HEK293 (cell line): ENCODE measurements around the gene TDRKH.

Experiments
- CTCF ChIA-PET: fragments of 350-600 bp; formaldehyde crosslinking; extraction: SDS; loops from one replicate; lab custom pipeline; 2021; ENCODE audit warnings: antibody characterized with exemption; lab: Yijun Ruan, JAX
- POLR2A ChIA-PET: fragments of 300-600 bp; formaldehyde crosslinking; extraction: SDS; loops from one replicate; lab custom pipeline; 2020; ENCODE audit warnings: antibody characterized with exemption, inconsistent platforms; lab: Yijun Ruan, JAX
- H3K27ac ChIP-seq: fragments of 200-500 bp; sonication (Bioruptor generic); 2 replicates; pipeline ENCODE4 v1.5.1; 2014; ENCODE audit warnings: low read depth, low read length, control low read depth, inconsistent platforms; ENCODE audit errors: extremely low read depth
- H3K36me3 ChIP-seq, 2 experiments: fragments of 200-500 bp in 1 of 2; sonication (Bioruptor generic) in 1 of 2; 1 replicate in 1 of 2; 2 replicates in 1 of 2; pipeline ENCODE4 v1.5.1; 2014 to 2017; ENCODE audit warnings: inconsistent platforms in 2 of 2, low read length in 2 of 2; ENCODE audit not compliant: control insufficient read depth in 2 of 2, insufficient read depth in 1 of 2
- H3K4me1 ChIP-seq: fragments of 200-500 bp; sonication (Bioruptor generic); 2 replicates; pipeline ENCODE4 v1.5.1; 2014; ENCODE audit warnings: mild to moderate bottlenecking, low read length, inconsistent platforms; ENCODE audit not compliant: control insufficient read depth, insufficient read depth
- H3K4me3 ChIP-seq: 2 replicates; pipeline ENCODE4 v1.5.1; 2011; ENCODE audit warnings: low read depth, mild to moderate bottlenecking, control low read depth, low read length, moderate library complexity
- H3K9me3 ChIP-seq: fragments of 200-500 bp; sonication (Bioruptor generic); 2 replicates; pipeline ENCODE4 v1.5.1; 2014; ENCODE audit warnings: low read depth, low read length, inconsistent platforms; ENCODE audit not compliant: control insufficient read depth, insufficient read depth
- INSM2 ChIP-seq: fragments of 450-650 bp; formaldehyde crosslinking; IDR thresholded peaks from 2 replicates; pipeline ENCODE4 v1.5.1; 2016; ENCODE audit warnings: missing biosample characterization, missing genetic modification characterization
- PRDM1 ChIP-seq: fragments of 450-650 bp; formaldehyde crosslinking; IDR thresholded peaks from 2 replicates; pipeline ENCODE4; 2016; ENCODE audit warnings: missing biosample characterization, missing genetic modification characterization
- RBAK ChIP-seq: fragments of 450-650 bp; formaldehyde crosslinking; IDR thresholded peaks from 2 replicates; pipeline ENCODE4 v1.5.1; 2016; ENCODE audit warnings: missing biosample characterization, missing genetic modification characterization
- SETDB1 ChIP-seq: IDR thresholded peaks from one replicate; pipeline ENCODE4 v1.6.1; 2017; ENCODE audit warnings: mild to moderate bottlenecking, low read length, moderate library complexity, mixed read lengths; ENCODE audit not compliant: insufficient read length
- TCF7L2 ChIP-seq: IDR thresholded peaks from 2 replicates; pipeline ENCODE4 v1.6.1; 2011; ENCODE audit warnings: low read depth, mild to moderate bottlenecking, inconsistent platforms, low read length, moderate library complexity, borderline replicate concordance
- ZNF549 ChIP-seq: fragments of 450-650 bp; IDR thresholded peaks from 2 replicates; pipeline ENCODE4 v1.5.1; 2018; ENCODE audit warnings: missing biosample characterization, missing genetic modification characterization, mild to moderate bottlenecking, inconsistent platforms, moderate library complexity
- ZNF610 ChIP-seq: fragments of 450-650 bp; formaldehyde crosslinking; IDR thresholded peaks from 2 replicates; pipeline ENCODE4 v1.5.1; 2016; ENCODE audit warnings: missing biosample characterization, missing genetic modification characterization, borderline replicate concordance
- ZNF623 ChIP-seq: fragments of 450-650 bp; formaldehyde crosslinking; IDR thresholded peaks from 2 replicates; pipeline ENCODE4 v1.5.1; 2016; ENCODE audit warnings: missing biosample characterization, missing genetic modification characterization
- ZNF624 ChIP-seq: fragments of 450-650 bp; formaldehyde crosslinking; IDR thresholded peaks from 2 replicates; pipeline ENCODE4 v1.5.1; 2017; ENCODE audit warnings: missing biosample characterization, missing genetic modification characterization
- ZNF664 ChIP-seq: fragments of 450-650 bp; formaldehyde crosslinking; IDR thresholded peaks from 2 replicates; pipeline ENCODE4 v1.5.1; 2016; ENCODE audit warnings: missing biosample characterization, missing genetic modification characterization
- ZNF785 ChIP-seq: fragments of 450-650 bp; formaldehyde crosslinking; IDR thresholded peaks from 2 replicates; pipeline ENCODE4 v1.5.1; 2016; ENCODE audit warnings: missing biosample characterization, missing genetic modification characterization
- ZNF791 ChIP-seq: fragments of 450-650 bp; formaldehyde crosslinking; IDR thresholded peaks from 2 replicates; pipeline ENCODE4 v1.5.1; 2016; ENCODE audit warnings: missing biosample characterization, missing genetic modification characterization
- ZSCAN5A ChIP-seq: fragments of 450-650 bp; formaldehyde crosslinking; IDR thresholded peaks from 2 replicates; pipeline ENCODE4 v1.5.1; 2016; ENCODE audit warnings: missing biosample characterization, missing genetic modification characterization
- TF ChIP-seq, protein P1 (sequence below): fragments of 450-650 bp; formaldehyde crosslinking; IDR thresholded peaks from 2 replicates; pipeline ENCODE4 v1.5.1; 2016; ENCODE audit warnings: missing biosample characterization, missing genetic modification characterization, borderline replicate concordance
- TF ChIP-seq, protein P2 (sequence below): fragments of 450-650 bp; formaldehyde crosslinking; IDR thresholded peaks from 2 replicates; pipeline ENCODE4 v1.5.1; 2016; ENCODE audit warnings: missing biosample characterization, missing genetic modification characterization
- TF ChIP-seq, protein P3 (sequence below): fragments of 450-650 bp; formaldehyde crosslinking; IDR thresholded peaks from 2 replicates; pipeline ENCODE4 v1.5.1; 2016; ENCODE audit warnings: missing biosample characterization, missing genetic modification characterization
- TF ChIP-seq, protein P4 (sequence below): fragments of 450-650 bp; formaldehyde crosslinking; IDR thresholded peaks from 2 replicates; pipeline ENCODE4 v1.5.1; 2016; ENCODE audit warnings: missing biosample characterization, missing genetic modification characterization

TDRKH gene

DNA sequence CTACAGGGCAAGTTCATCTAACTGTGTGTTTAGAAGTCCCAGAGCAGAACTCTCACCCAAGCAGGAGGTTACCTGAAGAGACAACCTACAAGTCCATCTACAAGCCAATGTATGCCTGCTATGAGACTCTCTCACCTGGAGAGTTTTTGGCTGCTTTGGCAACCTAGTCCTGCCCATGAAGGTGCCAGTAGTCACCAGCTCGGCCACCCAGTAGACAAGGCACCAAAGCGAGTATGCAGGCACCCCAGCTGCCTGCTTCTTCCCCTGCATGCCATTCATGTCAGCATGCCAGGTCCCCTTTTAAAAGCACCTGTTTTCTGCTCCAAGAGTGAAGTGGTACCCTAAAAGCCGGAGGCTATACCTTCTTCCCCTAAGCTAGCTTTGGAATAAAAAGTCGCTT, 48.8 kb downstream of the TDRKH start:
- Histone ChIP-seq H3K36me3 (no peaks in the 10 kb centered on the region), H3K4me3 (no peak overlapping the region), H3K4me1 (no peaks in the 10 kb centered on the region), H3K27ac (no peak overlapping the region), H3K9me3 (no peaks in the 10 kb centered on the region)
- TF ChIP-seq ZNF623, result no peak
- TF ChIP-seq PRDM1, result no peak
- TF ChIP-seq RBAK (tag by site-specific recombination), result no peak
- TF ChIP-seq, protein P1, sequence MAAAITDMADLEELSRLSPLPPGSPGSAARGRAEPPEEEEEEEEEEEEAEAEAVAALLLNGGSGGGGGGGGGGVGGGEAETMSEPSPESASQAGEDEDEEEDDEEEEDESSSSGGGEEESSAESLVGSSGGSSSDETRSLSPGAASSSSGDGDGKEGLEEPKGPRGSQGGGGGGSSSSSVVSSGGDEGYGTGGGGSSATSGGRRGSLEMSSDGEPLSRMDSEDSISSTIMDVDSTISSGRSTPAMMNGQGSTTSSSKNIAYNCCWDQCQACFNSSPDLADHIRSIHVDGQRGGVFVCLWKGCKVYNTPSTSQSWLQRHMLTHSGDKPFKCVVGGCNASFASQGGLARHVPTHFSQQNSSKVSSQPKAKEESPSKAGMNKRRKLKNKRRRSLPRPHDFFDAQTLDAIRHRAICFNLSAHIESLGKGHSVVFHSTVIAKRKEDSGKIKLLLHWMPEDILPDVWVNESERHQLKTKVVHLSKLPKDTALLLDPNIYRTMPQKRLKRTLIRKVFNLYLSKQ (tag by site-specific recombination), result no peak
- no peak for TF ChIP-seq ZNF791
- TF ChIP-seq ZNF549 (tag by site-specific recombination), result no peak
- no peak for TF ChIP-seq ZNF664 (tag by site-specific recombination)
- TF ChIP-seq, protein P2, sequence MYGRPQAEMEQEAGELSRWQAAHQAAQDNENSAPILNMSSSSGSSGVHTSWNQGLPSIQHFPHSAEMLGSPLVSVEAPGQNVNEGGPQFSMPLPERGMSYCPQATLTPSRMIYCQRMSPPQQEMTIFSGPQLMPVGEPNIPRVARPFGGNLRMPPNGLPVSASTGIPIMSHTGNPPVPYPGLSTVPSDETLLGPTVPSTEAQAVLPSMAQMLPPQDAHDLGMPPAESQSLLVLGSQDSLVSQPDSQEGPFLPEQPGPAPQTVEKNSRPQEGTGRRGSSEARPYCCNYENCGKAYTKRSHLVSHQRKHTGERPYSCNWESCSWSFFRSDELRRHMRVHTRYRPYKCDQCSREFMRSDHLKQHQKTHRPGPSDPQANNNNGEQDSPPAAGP, result no peak
- no peak for TF ChIP-seq ZNF610 (tag by site-specific recombination)
- ChIA-PET CTCF (no interaction called here), POLR2A (no interaction called here)

GRCh38 chr1:151739590-151740355, 50.5 kb downstream of the TDRKH start:
- no peaks in the 10 kb centered on the region for H3K4me1 ChIP-seq
- POLR2A ChIA-PET, result interaction anchor here (1.2 kb wide), 1 partner anchor 24 kb away, joined by 4 read pairs; the partner anchor contains the start of gene MRPL9
- H3K4me3 ChIP-seq, result no peak overlapping the region
- H3K36me3 ChIP-seq, result no peaks in the 10 kb centered on the region
- TF ChIP-seq ZNF624 (tag by site-specific recombination) (no peak), TCF7L2 (no peak), ZSCAN5A (tag by site-specific recombination) (no peak)
- TF ChIP-seq, protein P3, sequence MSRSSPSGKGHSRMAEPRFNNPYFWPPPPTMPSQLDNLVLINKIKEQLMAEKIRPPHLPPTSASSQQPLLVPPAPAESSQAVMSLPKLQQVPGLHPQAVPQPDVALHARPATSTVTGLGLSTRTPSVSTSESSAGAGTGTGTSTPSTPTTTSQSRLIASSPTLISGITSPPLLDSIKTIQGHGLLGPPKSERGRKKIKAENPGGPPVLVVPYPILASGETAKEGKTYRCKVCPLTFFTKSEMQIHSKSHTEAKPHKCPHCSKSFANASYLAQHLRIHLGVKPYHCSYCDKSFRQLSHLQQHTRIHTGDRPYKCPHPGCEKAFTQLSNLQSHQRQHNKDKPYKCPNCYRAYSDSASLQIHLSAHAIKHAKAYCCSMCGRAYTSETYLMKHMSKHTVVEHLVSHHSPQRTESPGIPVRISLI (tag by site-specific recombination), result no peak
- TF ChIP-seq, all 188 proteins: peak for 0
- no peaks in the 10 kb centered on the region for H3K9me3 ChIP-seq
- CTCF ChIA-PET, result interaction anchor here (1.2 kb wide), 1 partner anchor 146 kb away, joined by 3 read pairs; no protein-coding TSS in a partner anchor
- H3K27ac ChIP-seq, result no peak overlapping the region

- H3K9me3 ChIP-seq, result no peaks in the 10 kb centered on the region
Measured at GRCh38 chr1:151737479-151737878, 52.8 kb downstream of the TDRKH start.

More at GRCh38 chr1:151737479-151737878, 52.8 kb downstream of the TDRKH start:
- TF ChIP-seq, protein P4, sequence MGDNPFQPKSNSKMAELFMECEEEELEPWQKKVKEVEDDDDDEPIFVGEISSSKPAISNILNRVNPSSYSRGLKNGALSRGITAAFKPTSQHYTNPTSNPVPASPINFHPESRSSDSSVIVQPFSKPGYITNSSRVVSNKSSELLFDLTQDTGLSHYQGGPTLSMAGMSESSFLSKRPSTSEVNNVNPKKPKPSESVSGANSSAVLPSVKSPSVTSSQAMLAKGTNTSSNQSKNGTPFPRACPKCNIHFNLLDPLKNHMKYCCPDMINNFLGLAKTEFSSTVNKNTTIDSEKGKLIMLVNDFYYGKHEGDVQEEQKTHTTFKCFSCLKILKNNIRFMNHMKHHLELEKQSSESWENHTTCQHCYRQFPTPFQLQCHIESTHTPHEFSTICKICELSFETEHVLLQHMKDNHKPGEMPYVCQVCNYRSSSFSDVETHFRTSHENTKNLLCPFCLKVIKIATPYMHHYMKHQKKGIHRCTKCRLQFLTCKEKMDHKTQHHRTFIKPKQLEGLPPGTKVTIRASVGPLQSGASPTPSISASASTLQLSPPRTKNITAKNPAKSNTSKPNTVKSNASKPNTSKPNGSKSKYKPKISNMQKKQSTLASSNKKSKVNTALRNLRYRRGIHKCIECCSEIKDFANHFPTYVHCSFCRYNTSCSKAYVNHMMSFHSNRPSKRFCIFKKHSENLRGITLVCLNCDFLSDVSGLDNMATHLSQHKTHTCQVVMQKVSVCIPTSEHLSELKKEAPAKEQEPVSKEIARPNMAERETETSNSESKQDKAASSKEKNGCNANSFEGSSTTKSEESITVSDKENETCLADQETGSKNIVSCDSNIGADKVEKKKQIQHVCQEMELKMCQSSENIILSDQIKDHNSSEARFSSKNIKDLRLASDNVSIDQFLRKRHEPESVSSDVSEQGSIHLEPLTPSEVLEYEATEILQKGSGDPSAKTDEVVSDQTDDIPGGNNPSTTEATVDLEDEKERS (tag by site-specific recombination), result peak; percentile 72; the same call in 1 of the 2 replicates
- TF ChIP-seq SETDB1 (peak; percentile 92), INSM2 (tag by site-specific recombination) (no peak), ZNF785 (tag by site-specific recombination) (no peak)
- Histone ChIP-seq H3K4me1 (no peaks in the 10 kb centered on the region), H3K36me3 (no peaks in the 10 kb centered on the region), H3K27ac (no peak overlapping the region), H3K4me3 (no peak overlapping the region)
- POLR2A ChIA-PET, result no interaction called here
- CTCF ChIA-PET, result interaction anchor here (0.6 to 1.7 kb wide), 6 partner anchors 20 to 299 kb away, joined by 3 to 6 read pairs (median 4); partner anchors contain the start of gene CELF3
